Lower leg skin (tissue), 4 donors: Measurements from ENCODE around the gene FAIM2. TPM values are rescaled to one million over a fixed set of nuclear protein-coding genes. Genes with fewer than 3 reads are reported as not detected.
"Not testable (repeated sequence)": the region's sequence is repeated elsewhere in the genome, so short reads cannot be mapped to it uniquely, and the experiment has no call there.

Experiments used
- DNase-seq, 2 donors: peaks; one replicate each; pipeline ENCODE4 v3.0.0-alpha.2; 2019; ENCODE audit warnings: low spot score in 2 of 2
- H3K4me3 ChIP-seq: fragments of 200-600 bp; sonication (generic); 2 replicates; pipeline ENCODE4 v1.5.1; 2017; ENCODE audit warnings: mild to moderate bottlenecking, low read depth; ENCODE audit not compliant: poor library complexity, severe bottlenecking
- POLR2A ChIP-seq, 2 donors: fragments of 450-650 bp; IDR thresholded peaks; one replicate each; pipeline ENCODE4 v1.6.1; 2016 to 2017; ENCODE audit warnings: antibody characterized with exemption in 2 of 2, mild to moderate bottlenecking in 1 of 2, moderate library complexity in 1 of 2
- WGBS, 2 donors: methylation state at CpG; one replicate each; pipeline ENCODE4 v1.1.5; 2018; 5-methylcytosine and 5-hydroxymethylcytosine counted together
- intact Hi-C: fragments of 100-400 bp; cut with DNase I; formaldehyde crosslinking; loops from one replicate; pipeline ENCODE4 v1.15.0; 2023; ENCODE audit warnings: low total_unique reads
- total RNA-seq, 4 donors: library from RNA; depleted of rRNA; stranded (reverse); fragments of >200 nt; gene quantifications; one replicate each; pipeline ENCODE4 v1.1.0, GENCODE V29; 2016
- TF ChIP-seq, protein P1 (sequence below), 3 donors: fragments of 450-650 bp; IDR thresholded peaks; one replicate each; pipeline ENCODE4 v1.5.1; 2016; ENCODE audit warnings: antibody characterized with exemption in 3 of 3, mild to moderate bottlenecking in 3 of 3, moderate library complexity in 2 of 3

FAIM2 gene
- total RNA-seq, 4 donors from 2014 or later: 0.08 to 0.91 (median 0.17) TPM; not detected in 1

- TF ChIP-seq, protein P1, sequence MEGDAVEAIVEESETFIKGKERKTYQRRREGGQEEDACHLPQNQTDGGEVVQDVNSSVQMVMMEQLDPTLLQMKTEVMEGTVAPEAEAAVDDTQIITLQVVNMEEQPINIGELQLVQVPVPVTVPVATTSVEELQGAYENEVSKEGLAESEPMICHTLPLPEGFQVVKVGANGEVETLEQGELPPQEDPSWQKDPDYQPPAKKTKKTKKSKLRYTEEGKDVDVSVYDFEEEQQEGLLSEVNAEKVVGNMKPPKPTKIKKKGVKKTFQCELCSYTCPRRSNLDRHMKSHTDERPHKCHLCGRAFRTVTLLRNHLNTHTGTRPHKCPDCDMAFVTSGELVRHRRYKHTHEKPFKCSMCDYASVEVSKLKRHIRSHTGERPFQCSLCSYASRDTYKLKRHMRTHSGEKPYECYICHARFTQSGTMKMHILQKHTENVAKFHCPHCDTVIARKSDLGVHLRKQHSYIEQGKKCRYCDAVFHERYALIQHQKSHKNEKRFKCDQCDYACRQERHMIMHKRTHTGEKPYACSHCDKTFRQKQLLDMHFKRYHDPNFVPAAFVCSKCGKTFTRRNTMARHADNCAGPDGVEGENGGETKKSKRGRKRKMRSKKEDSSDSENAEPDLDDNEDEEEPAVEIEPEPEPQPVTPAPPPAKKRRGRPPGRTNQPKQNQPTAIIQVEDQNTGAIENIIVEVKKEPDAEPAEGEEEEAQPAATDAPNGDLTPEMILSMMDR (IDR thresholded peaks at IDR 0.05): no peak
- TF ChIP-seq POLR2A (IDR thresholded peaks at IDR 0.05): no peak
- H3K4me3 ChIP-seq: no peak overlapping the region
- DNase-seq: no peak
- intact Hi-C loops: no loop called here
- WGBS, 2 donors: 82 to 83% methylated on average over 16 of the region's 16 CpGs
Observed at GRCh38 chr12:49881415-49882247, 22.1 kb downstream of the FAIM2 start.

DNA sequence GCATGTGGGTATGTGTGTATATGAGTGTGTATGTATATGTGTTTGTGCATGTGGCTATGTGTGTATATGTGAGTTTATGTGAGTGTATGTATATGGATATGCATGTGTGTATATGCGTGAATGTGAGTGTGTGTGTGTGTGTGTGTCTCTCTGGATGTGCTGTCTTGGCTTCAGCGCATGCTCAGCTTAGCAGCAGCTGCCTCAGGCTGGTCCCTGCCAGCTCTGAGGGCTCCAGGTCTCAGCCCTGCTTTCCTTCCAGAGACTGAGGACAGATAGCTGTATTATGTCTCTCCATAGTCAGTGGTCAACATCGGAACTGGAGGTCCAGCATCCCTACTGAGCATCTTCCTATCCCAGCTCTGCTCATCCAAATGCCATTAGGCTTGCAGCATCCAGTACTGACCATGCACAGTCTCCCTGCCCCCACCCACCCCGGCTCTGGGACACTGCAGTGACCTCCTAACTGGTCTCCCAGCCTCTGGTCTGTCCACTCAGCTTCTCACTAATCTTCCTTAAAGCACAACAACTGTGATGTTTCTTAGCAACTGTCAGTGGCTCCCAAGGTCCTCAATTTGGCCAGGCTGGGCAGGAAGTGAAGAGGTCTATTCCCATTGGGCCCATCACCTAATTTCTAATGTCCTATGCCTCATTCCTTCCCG is 22.8 kb downstream of the FAIM2 start:
- intact Hi-C loops: no loop called here
- H3K4me3 ChIP-seq: no peak overlapping the region
- 84% methylated on average over 5 of the region's 5 CpGs for WGBS, 2 donors
- no peak for DNase-seq
- no peak for TF ChIP-seq POLR2A (IDR thresholded peaks at IDR 0.05)
- TF ChIP-seq, protein P1 (IDR thresholded peaks at IDR 0.05): no peak

GRCh38 chr12:49879065-49879464 is 24.6 kb downstream of the FAIM2 start:
- intact Hi-C loops, DNase-seq, H3K4me3 ChIP-seq: not testable (repeated sequence)
- 88 to 91% methylated on average over 2 of the region's 2 CpGs for WGBS, 2 donors

GRCh38 chr12:49878021-49878420 is 25.7 kb downstream of the FAIM2 start:
- intact Hi-C loops: no loop called here
- no peak for TF ChIP-seq POLR2A (IDR thresholded peaks at IDR 0.05)
- TF ChIP-seq, protein P1 (IDR thresholded peaks at IDR 0.05): no peak
- DNase-seq: no peak
- no peak overlapping the region for H3K4me3 ChIP-seq
- WGBS, 2 donors: 72 to 89% methylated on average over 2 of the region's 2 CpGs

- no peak for DNase-seq
- TF ChIP-seq, protein P1 (IDR thresholded peaks at IDR 0.05): no peak
- no peak for TF ChIP-seq POLR2A (IDR thresholded peaks at IDR 0.05)
- no peak overlapping the region for H3K4me3 ChIP-seq
- intact Hi-C loops: no loop called here
- WGBS, 2 donors: 82 to 85% methylated on average over 3 to 5 of the region's 5 CpGs
Observed at GRCh38 chr12:49877066-49877465, 26.6 kb downstream of the FAIM2 start.

DNA sequence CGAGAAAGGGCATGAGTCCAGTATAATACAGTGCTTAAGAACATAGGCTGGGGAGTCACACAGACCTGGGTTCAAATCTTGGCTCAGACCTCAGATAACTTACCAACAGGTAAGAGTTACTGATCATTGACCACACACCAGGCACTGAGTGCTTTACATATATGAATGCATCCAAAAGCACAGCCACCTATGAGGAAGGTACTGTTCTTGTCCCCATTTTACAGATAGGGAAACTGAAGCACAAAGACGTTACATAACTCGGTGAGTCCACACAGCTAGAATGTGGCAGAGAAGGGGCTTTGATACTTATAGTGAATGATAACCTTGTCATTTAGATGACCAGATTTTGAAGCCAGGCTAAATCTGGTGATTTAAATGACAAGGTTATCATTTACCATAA is 27.6 kb downstream of the FAIM2 start:
- DNase-seq: no peak
- H3K4me3 ChIP-seq: no peak overlapping the region
- WGBS, 2 donors: 89 to 95% methylated on average over 3 of the region's 3 CpGs
- intact Hi-C loops: no loop called here
- TF ChIP-seq, protein P1 (IDR thresholded peaks at IDR 0.05): no peak
- TF ChIP-seq POLR2A (IDR thresholded peaks at IDR 0.05): no peak
